Mammary epithelial cell (primary cell): Measurements from ENCODE around the gene UBE4B.

Experiments
- CTCF ChIP-seq, 2 donors: IDR thresholded peaks in 1 of 2; conservative IDR thresholded peaks in 1 of 2; 2 replicates each; pipeline ENCODE4 v1.5.1; 2011 to 2012; ENCODE audit warnings: inconsistent platforms in 2 of 2, low read length in 2 of 2, mild to moderate bottlenecking in 2 of 2, control low read depth in 1 of 2, low read depth in 1 of 2; ENCODE audit not compliant: insufficient read depth in 1 of 2; ENCODE audit errors: extremely low read depth in 1 of 2
- EZH2 ChIP-seq: IDR thresholded peaks from 2 replicates; pipeline ENCODE4 v1.6.1; 2012; ENCODE audit warnings: low read length, inconsistent platforms, borderline replicate concordance

DNA sequence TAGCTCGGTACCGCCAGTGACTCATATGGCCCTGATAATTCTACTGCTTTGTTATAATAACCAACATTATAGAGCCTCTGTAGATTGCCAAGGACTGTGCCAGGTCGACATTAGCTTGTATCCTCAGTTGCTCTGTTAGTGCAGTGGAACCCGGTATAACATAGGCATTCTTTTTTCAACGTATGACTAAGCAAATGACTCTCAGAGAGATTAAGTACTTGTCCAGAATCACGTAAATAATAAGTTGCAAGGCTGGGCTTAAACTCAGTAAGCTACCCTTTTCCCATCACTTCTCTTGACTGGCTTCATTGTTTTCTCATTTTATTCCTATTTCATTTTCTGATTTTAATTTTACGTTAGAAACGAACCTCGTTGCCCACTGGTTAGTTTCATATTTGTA lies 85.1 kb downstream of the UBE4B start:
- no peak for TF ChIP-seq CTCF (conservative IDR thresholded peaks at IDR 0.05 in 1 of 2, IDR thresholded peaks at IDR 0.05 in 1 of 2; ENCODE audit: extremely low read depth in 1 of 2, insufficient read depth in 1 of 2, low read depth in 1 of 2, low read length in 2 of 2)
- TF ChIP-seq EZH2: no peak
